ENCODE results near the gene GOLIM4.
"Not testable (repeated sequence)": the region's sequence is repeated elsewhere in the genome, so short reads cannot be mapped to it uniquely, and the experiment has no call there.

Gene GOLIM4

DNA sequence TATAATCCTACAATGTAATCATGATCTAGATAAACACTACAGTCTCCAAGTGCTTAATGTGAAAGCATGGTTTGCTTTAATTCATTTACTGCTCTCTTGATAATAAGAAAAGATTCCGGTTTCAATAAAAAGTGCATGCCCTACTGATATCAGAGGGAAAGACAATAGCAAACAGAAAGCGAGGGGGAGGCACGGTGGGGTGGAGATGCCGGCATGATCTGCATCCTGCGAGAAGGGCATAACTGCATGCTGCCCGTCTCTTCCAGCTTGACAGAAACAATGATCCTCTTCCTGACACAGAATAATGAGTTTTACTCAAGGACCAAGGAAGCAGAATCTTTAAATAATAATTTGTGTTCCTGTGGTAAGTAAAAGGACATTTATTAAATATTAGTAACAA is 51.7 kb downstream of the GOLIM4 start:
- DNase-seq, result no peak

DNA sequence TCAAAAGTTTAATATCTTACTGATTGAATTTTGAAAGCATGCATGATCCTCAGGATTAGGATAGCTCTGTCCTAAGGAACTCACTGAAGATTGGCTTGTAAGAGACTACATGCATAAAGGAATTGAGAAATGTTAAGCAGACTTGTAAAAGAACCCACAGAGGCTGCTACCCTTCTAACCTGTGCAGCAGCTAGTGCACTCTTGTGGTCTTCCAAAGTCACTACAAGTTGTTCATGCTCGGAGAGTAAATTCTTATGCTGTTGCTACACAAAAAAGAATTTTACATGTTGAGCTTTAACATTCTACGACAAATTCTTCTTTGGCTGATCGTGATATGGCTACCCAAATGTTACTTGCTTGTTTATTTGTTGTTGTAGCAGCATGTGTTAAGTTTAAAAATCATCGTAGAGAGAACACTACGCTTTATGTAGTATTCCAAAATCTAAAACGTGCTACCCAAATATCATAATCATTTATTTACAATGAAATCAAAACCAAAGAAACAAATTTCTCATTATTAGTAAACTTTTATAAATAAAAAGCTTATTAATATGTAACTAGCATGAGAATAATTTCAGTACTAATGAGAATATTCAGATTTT is 55.0 kb downstream of the GOLIM4 start:
- DNase-seq, result no peak

DNA sequence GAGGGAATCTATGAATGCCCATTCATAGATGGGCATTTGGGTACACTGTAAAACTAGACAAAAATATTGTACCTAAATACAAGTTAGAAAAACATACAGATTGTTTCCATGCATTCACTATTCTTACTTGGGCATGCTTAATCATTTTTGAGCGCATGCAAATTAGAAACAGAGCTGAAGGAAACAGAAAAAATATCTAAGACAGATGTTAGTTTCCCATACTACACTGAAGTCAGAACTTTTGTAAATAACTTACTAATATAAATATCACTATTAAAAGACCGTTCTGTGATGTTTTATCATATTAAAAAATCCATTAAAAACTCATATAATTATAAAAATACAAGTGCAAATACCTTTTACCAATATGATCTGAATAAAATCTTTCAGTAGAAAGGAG is 58.7 kb downstream of the GOLIM4 start:
- no peak for DNase-seq

DNA sequence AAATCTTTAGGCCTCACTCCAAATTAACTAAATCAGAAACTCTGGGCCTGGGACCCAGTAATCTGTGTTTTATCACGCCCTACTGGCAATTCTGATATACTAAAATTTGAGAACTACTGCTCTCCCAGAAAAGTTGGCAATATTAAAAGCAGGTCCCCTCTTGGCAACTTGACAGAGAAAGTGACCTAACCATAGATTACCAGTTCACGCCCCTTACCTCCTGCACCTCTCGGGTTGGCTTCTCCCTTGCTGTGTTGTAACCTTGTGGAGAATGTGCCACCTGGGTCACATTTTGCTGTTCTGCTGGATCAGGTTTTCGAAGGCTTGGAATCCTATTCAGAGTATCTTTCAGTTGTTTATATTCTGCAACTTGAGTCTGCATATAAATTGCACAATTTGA is 59.1 kb downstream of the GOLIM4 start:
- no peak for DNase-seq

DNA sequence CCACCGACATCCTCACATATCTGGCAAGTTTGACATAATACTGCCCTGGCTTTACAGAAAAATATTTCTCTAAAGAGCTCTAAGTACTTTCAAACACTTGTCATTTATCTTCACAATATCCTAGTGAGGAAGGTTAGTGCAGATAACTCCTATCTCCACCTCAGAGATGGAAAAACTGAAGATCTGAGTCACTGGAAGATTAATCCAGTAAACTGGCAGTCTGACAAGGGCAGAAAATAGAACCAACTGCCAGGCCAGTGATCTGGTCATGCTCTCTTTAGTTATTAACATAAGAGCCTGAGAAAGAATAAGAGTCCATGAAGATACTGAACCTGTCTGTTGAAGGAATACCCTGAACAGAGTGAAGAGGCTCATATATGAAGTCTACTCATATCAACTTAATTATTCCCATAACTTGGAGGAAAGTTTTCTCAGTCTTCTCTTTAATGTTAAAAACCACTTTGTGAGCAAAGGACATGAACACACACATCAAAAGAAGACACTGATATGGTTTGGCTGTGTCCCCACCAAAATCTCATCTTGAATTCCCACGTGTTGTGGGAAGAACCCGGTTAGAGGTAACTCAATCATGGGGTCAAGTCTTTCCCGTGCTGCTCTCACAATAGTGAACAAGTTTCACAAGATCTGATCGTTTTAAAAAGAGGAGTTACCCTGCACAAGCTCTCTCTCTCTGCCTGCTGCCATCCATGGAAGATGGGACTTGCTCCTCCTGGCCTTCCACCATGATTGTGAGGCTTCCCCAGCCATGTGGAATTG is 61.4 kb downstream of the GOLIM4 start:
- DNase-seq, result no peak

DNA sequence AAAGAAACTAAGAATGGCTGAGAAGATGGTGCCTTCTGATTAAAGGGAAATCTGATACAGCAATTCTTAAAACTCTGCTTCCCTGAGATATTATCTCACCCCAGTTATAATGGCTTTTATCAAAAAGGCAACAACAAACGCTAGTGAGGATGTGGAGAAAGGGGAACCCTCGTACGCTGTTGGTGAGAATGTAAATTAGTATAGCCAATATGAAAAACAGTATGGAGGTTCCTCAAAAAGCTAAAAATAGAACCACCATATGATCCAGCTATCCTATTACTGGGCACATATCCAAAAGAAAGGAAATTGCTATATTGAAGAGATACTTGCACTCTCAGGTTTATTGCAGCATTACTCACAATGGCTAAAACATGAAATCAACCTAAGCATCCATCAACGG is 65.1 kb downstream of the GOLIM4 start:
- DNase-seq, result no peak

DNA sequence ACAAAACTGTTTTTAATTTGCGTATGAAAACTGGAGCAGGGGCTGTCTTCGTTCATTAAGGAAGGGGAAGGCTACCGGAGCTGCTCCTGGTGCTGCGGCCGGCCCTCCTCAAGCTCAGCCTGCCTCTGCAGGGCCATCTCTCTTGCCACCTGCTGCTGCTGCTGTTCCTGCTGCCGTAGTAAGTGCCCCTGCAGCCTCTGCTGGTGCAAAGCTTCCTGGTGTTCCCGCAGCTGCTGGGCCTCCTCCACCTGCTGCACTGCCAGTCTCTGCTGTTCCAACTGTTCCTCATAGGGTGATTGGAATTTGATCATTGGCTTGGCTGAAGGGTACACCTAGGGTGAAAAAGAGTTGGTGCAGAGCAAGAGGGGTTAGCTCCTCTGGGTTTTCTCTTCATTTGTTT is 66.0 kb downstream of the GOLIM4 start:
- DNase-seq, result no peak

DNA sequence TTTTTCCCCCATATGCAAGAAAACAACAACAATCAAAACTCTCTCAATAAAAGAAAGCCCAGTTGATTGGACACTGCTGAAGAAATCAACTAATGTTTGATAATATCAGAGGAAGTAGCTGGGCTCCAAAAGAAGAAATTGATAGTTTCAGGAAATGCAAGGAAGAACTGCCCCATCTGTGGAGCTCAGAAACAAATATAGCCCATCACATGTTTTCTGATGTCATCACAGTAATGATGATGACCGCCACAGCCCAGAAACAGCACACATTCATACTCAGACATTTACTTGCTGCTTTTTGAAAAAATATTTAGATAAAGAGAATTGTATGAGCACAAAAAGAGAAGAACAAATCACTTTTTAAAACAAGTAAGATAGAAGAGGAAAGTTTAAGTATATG is 67.6 kb downstream of the GOLIM4 start:
- no peak for DNase-seq

DNA sequence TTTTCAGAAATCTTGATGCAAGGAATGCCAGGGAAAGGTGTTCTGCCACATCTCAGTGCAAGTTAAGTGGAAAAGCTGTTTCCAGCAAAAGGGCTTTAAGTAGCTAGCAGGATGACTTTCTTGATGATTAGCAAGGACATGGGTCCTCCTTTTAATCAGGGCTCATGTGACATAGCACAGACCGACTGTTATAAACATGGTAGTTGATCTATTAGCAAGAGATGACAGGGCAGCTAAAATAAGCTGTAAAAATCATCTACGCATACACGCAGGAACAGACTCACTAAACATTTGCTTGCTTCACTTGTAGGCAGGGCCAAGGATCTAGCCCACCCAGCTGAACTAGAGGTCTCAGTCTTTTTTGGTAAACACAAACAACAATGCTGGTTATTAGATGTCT is 69.0 kb downstream of the GOLIM4 start:
- no peak for DNase-seq

DNA sequence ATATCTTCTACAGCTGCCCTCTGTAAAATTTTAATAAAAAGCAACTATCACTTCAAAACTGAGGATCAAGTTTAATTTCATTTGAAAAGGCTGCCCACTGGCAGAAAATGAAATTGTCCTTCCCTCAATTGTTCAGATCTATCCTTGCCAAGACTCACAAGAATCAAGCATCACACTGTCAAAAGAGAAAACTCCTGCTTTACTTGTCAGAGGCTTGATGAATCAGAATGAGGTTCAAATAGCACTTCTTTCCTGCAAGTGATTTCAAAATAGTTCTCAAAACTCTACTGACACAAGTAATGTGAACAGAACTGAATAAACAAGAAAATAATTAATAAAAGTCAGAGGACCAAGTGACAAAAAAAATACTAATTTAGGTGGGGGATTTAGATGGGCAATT is 70.6 kb downstream of the GOLIM4 start:
- no peak for DNase-seq

DNA sequence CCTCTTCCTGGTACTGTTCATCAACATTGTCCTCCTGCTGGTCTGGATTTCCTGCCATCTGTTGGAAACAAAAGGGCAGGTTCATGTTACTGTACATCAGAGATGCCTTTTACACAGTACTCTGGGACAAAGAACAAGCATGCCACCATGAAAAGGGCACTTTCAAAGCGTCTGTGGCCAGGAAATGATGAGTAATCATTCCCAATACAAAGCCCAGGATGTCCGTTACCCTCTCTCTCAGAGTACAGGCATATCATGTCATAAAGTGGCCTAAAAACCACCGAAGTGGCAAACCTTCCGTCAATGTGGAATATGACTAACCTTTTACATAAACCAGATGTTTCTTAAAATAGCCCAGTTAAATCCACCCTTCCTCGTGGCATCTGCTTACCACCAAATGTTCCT is 71.2 kb downstream of the GOLIM4 start:
- no peak for DNase-seq

DNA sequence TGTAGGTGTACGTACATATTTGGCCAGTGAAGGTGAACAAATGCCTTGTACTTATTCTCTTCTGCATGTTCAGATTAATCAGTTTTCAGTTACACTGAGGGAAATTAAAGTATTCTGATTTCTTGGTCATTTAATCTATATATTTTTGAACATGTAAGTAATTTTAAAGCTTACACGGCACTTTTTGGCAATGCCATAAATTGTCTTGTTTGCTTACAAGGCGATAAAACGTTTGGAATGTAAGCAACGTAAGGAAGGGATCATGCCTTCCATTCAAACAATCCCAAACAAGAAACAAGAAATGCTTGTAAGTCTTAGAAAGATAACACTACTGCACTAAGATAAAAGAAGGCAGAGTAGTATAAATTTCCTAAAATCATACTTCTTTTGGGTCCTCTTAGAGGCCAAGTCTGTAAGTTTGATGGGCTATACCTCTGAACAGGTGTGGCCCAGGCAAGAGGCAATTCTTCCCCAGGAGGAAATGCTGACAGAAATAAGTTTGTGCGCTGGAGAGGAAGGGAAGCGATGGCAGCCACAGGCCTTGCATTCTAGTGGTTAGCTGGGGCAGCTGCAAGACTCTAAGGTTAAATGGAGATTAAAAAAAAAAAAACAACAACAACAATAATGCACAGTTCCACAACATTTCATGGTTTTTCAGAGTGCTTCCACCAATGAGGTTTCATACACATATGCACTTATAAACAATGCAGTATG is 73.8 kb downstream of the GOLIM4 start:
- no peak for DNase-seq

DNA sequence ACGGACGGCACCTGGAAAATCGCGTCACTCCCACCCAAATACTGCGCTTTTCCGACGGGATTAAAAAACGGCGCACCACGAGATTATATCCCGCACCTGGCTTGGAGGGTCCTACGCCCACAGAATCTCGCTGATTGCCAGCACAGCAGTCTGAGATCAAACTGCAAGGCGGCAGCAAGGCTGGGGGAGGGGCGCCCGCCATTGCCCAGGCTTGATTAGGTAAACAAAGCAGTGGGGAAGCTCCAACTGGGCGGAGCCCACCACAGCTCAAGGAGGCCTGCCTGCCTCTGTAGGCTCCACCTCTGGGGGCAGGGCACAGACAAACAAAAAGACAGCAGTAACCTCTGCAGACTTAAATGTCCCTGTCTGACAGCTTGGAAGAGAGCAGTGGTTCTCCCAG is 84.4 kb downstream of the GOLIM4 start:
- not testable (repeated sequence) for DNase-seq

DNA sequence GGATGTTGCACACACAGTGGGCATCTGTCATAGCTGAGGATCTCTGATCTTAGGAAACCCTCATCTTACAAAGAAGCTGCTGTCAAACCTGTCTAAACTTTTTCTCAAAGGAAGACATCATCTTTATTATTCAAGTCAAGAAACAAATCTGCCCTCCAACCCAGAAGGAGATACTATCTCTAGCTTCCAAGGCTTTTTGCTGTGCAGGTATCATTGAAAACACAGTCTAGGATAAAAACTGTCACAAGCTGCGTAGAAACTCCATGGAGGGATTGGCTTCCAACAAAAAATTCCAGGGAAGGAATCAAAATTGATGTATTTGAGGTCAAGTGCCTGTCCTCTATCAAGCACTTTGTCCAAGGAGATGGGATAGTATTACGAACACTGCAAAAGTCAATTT is 89.1 kb downstream of the GOLIM4 start:
- no peak for DNase-seq

DNA sequence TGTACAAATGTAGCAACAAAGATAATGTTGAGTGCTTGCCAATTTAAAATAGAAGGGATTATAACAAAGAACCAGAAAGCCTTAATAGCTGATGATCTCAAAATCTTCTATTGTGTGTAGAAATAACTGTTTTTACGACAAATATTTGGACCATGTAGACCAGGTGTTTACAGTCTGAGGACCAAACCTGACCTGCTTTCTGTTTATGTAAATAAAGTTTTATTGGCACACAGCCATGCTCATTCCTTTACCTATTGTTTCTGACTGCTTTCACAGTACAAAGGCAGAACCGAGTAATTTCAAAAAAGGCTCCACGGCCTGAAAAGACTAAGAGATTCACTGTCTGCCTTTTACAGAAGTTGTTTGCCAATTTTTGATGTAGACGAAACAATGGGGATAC is 91.8 kb downstream of the GOLIM4 start:
- DNase-seq, result no peak

DNA sequence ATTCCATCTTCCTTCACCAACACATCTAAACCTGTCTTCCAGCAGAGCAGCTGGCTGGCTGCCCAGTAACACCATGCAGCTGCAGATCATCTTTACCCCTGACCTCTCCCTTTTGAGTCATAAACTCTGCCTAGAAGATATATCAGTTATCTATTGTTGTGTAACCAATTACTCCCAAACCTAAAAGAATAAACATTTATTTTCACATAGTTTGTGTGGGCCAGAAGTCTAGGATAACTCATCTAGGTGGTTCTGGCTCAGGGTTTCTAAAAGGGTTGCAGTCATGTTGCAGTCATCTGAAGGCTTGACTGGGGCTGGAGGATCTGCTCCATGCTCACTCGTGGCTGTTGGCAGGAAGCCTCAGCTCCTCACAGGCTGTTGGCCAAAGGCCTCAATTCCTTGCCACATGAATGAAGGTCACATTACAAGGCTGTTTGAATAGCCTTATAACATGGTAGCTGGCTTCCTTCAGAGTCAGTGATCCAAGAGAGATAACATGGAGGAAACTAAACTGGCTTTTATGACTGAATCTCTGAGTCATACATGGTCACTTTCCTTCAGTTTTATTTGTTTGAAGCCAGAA is 92.8 kb downstream of the GOLIM4 start:
- DNase-seq, result no peak

DNA sequence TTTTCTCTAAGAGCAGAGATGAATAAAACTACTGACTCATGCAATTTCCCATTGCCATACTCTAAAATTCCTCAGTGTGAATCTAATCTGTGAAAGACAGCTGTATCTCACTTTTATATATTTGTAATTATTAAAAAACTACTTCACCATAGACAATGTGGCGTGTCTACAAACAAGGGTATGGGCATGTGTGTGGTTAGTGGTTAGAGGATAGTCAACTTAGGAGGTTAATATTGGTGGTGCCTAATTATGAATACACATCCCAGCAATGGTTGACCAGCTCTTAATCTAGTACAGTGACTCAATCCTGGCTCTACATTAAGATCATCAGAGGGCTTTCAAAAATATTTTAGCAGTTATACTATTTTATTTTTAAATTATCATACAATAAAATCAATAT is 94.5 kb downstream of the GOLIM4 start:
- DNase-seq, result no peak

DNA sequence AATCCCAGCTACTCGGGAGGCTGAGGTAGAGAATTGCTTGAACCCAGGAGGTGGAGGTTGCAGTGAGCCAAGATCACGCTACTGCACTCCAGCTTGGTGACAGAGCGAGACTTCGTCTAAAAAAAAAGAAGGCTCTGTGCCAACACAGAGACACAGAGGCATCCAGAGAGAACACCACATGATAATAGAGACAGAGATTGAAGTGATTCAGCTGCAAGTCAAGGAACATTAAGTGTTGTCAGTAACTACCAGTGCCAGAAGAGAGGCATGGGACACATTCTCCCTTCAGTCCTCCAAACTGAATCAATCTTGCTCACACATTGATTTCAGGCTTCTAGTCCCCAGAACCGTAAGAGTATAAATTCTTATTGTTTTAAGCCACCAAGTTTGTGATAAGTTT is 97.5 kb downstream of the GOLIM4 start:
- no peak for DNase-seq

DNA sequence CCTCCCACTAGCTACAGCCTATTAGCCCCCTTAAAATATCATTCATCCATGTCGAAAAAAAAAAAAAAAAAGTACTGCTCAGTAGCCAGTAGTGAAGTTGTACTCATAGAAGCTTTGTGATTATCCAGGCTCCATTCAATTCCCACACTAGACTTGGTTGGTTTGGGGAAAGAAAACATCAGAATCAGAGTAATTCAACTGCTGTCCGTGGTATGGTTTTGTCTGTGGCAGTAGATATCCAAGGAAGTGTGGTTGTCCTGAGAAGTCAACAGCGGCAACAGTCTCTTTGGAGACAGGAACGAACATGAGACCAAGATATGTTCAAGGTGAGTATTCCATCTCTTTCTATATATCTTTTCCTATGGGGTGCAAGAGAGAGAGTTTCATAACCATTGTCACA is 99.2 kb downstream of the GOLIM4 start:
- no peak for DNase-seq

DNA sequence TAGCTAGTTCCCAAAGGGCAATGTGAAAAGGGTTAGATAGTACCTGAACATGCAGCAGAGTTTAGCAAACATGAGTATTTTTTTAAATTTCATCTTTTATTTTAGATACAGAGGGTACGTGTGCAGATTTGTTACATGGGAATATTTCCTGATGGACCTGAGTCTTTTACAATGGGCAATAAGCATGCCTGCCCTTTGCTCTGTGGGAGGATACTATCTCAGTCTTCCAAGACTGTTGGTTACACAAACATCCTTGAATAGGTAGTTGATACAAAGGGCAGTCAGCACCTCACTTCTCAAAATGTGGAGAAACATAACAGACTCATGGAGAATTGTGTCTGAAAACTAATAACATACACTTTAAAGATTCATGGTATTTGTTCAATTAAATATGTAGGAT is 103.3 kb downstream of the GOLIM4 start:
- no peak for DNase-seq

DNA sequence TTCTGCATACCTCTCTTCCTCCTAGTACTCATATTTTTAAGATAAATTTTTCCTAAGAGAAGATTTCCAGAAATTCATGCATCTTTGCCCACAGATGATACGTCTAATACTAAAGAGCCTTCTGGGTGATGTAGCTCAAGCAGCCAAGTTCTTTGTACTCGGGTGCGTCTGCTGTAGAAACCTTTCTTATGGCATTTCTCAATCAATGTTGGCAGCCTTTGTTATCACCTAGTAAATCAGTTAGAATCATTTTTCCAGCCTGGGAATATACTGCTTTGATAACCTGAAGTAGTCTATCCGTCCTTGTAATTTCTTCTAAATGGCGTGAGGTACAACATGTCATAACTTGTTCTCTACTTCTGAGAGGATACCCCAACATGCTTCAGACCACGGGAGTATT is 104.5 kb downstream of the GOLIM4 start:
- no peak for DNase-seq

DNA sequence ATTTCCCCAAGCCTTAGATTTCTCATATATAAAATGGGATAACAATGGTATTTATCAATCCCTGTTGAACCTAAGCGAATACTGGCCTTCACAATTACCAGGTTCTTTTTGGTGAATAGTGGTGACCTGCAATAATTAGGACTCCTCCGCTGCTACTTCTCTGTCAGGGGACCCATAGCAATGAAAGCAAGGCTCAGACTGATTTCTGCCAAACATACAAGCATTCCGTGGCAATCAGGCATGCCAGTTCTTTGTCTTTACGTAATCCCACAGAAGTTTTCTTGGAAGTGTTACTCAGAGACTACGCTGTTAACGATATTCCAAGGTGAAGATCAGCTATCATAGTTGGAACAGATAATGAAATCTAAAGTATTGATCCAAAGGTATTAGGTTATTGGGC is 105.7 kb downstream of the GOLIM4 start:
- DNase-seq, result no peak

DNA sequence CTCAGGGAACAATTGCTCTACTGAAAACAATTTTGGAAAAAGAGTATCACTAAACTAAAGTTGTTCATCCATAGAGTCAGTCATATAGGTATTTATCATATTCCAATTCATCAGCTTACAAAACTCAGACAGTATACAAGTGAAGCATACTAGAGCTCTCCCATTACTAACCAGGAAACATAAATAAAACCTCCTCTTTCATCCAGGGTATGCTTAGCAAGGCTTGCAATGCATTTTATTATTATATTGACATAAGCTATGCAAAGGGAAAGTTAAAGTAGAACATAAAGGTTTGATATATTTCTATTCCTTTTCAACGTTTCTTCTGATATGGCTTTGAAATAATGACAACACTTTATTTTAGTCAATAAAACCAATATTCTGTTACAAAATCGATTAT is 106.7 kb downstream of the GOLIM4 start:
- DNase-seq, result no peak

DNA sequence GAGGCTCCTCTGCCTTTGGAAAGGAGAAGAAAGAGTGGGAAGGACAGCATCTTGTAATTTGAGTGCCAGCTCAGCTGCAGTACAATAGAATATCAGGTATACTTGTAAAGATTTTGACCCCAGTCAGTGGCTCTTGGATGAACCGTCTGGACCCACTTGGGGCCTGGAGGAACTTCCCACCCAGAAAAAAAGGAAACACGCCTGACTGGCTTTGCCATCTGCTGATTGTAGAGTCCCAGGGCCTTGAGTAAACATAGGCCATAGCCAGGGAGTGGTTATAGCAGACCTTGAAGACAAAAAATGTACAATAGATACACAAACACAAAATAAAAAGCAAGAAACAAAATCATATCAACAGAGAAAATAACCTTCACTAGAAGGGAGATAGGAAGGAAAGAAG is 112.1 kb downstream of the GOLIM4 start:
- no peak for DNase-seq
